ENCODE measurements around the gene SUPT3H. TPM values are rescaled to one million over a fixed set of nuclear protein-coding genes. Genes with fewer than 3 reads are reported as not detected.

SUPT3H gene
- total RNA-seq, 4 donors from 2014 or later = 0.80 to 12.7 (median 3.0) TPM

DNA sequence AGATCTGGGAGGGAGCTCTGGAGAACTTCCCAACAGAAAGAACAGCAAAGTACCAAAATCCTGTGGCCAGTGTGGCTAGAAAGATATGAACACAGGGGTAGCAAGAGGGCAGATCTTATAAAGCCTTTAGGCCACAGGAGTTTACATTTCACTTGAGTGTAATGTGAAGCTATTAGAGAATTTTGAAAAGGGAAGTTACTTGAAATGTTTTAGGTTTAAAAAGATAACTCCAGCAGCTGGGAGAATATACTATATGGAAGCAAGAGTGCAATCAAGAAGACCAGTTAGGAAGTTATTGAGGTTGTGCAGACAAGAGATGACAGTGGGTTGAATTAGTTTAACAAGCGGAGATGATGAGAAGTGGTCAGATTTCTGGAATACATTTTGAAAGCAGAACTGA is 7.9 kb downstream of the SUPT3H start:
- in situ Hi-C loops (cut with MboI; ENCODE audit: low pct_ligation_motif_present in 1 of 4, low pct_unique_long_range_greater_than_20kb in 1 of 4, low sequenced_read_pairs in 3 of 4) (no loop called here), intact Hi-C loops (cut with DNase I; ENCODE audit: low total_unique reads) (loop anchor here (10.0 kb wide), 1 partner anchor 715 kb away; no protein-coding TSS in a partner anchor)
- Histone ChIP-seq H3K27me3 (no peaks in the 10 kb centered on the region), H3K9me3 (no peaks in the 10 kb centered on the region), H3K4me1 (no peaks in the 10 kb centered on the region), H3K27ac (no peak overlapping the region), H3K36me3 (no peaks in the 10 kb centered on the region), H3K4me3 (no peak overlapping the region)
- TF ChIP-seq CTCF (IDR thresholded peaks at IDR 0.05) = no peak
- no peak for TF ChIP-seq EP300 (IDR thresholded peaks at IDR 0.05; ENCODE audit: low read depth)
- no peak for TF ChIP-seq POLR2AphosphoS5 (IDR thresholded peaks at IDR 0.05)
- TF ChIP-seq POLR2A (IDR thresholded peaks at IDR 0.05) = no peak
- no peak for DNase-seq
- WGBS, 2 donors (ENCODE audit: low coverage in 1 of 2) = 67 to 81% methylated on average over 1 of the region's 1 CpG

- in situ Hi-C loops (cut with MboI; ENCODE audit: low pct_ligation_motif_present in 1 of 4, low pct_unique_long_range_greater_than_20kb in 1 of 4, low sequenced_read_pairs in 3 of 4) (no loop called here), intact Hi-C loops (cut with DNase I; ENCODE audit: low total_unique reads) (no loop called here)
- no peak for DNase-seq
- TF ChIP-seq EP300 (IDR thresholded peaks at IDR 0.05; ENCODE audit: low read depth) = no peak
- TF ChIP-seq POLR2AphosphoS5 (IDR thresholded peaks at IDR 0.05) = no peak
- no peak for TF ChIP-seq POLR2A (IDR thresholded peaks at IDR 0.05)
- no peak for TF ChIP-seq CTCF (IDR thresholded peaks at IDR 0.05)
- Histone ChIP-seq H3K9me3 (no peaks in the 10 kb centered on the region), H3K36me3 (no peaks in the 10 kb centered on the region), H3K27me3 (no peaks in the 10 kb centered on the region), H3K4me3 (no peak overlapping the region), H3K27ac (no peak overlapping the region), H3K4me1 (no peaks in the 10 kb centered on the region)
Observed at GRCh38 chr6:45367999-45368398, 9.7 kb downstream of the SUPT3H start.

DNA sequence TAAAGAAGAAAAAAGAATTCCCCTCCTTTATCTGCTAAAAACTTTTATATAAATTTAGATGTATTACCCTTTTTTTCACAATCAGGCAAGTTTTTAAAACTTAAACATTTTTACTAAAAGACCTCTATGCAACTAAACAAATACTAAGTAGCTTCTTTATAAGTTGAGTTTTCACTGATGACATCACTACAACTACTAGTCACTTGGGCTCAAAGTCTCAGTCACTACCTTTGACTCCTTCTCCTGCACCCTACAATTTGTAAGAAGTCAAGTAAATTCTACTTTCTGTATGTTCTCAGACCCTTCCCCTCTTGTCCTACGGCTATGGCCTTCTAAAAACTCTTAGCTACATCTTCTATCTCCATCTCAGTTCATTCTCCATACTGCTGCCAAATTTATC is 11.2 kb downstream of the SUPT3H start:
- TF ChIP-seq CTCF (IDR thresholded peaks at IDR 0.05) = no peak
- no peak for TF ChIP-seq POLR2AphosphoS5 (IDR thresholded peaks at IDR 0.05)
- no peak for TF ChIP-seq POLR2A (IDR thresholded peaks at IDR 0.05)
- no peak for TF ChIP-seq EP300 (IDR thresholded peaks at IDR 0.05; ENCODE audit: low read depth)
- H3K4me1 ChIP-seq = no peaks in the 10 kb centered on the region
- H3K9me3 ChIP-seq = no peaks in the 10 kb centered on the region
- intact Hi-C loops (cut with DNase I; ENCODE audit: low total_unique reads) = no loop called here
- 90 to 100% methylated on average over 1 of the region's 1 CpG for WGBS, 2 donors (ENCODE audit: low coverage in 1 of 2)
- in situ Hi-C loops (cut with MboI; ENCODE audit: low pct_ligation_motif_present in 1 of 4, low pct_unique_long_range_greater_than_20kb in 1 of 4, low sequenced_read_pairs in 3 of 4) = no loop called here
- no peak for DNase-seq
- no peak overlapping the region for H3K4me3 ChIP-seq
- no peak overlapping the region for H3K27ac ChIP-seq
- H3K27me3 ChIP-seq = no peaks in the 10 kb centered on the region
- no peaks in the 10 kb centered on the region for H3K36me3 ChIP-seq

- in situ Hi-C loops (cut with MboI; ENCODE audit: low pct_ligation_motif_present in 1 of 4, low pct_unique_long_range_greater_than_20kb in 1 of 4, low sequenced_read_pairs in 3 of 4) = no loop called here
- no peak for TF ChIP-seq POLR2AphosphoS5 (IDR thresholded peaks at IDR 0.05)
- no peak for TF ChIP-seq CTCF (IDR thresholded peaks at IDR 0.05)
- TF ChIP-seq EP300 (IDR thresholded peaks at IDR 0.05; ENCODE audit: low read depth) = no peak
- TF ChIP-seq POLR2A (IDR thresholded peaks at IDR 0.05) = no peak
- no peak overlapping the region for H3K27ac ChIP-seq
- no peak overlapping the region for H3K4me3 ChIP-seq
- H3K27me3 ChIP-seq = no peaks in the 10 kb centered on the region
- no peak for DNase-seq
- 77 to 94% methylated on average over 1 of the region's 1 CpG for WGBS, 2 donors (ENCODE audit: low coverage in 1 of 2)
- intact Hi-C loops (cut with DNase I; ENCODE audit: low total_unique reads) = no loop called here
- no peaks in the 10 kb centered on the region for H3K9me3 ChIP-seq
- H3K4me1 ChIP-seq = no peaks in the 10 kb centered on the region
- no peaks in the 10 kb centered on the region for H3K36me3 ChIP-seq
Observed at GRCh38 chr6:45365036-45365435, 12.7 kb downstream of the SUPT3H start.

All from transverse colon (tissue), 4 donors.